ENCODE results near the gene TFRC.
"Not testable (repeated sequence)": the region's sequence is repeated elsewhere in the genome, so short reads cannot be mapped to it uniquely, and the experiment has no call there.

Gene TFRC

GRCh38 chr3:196003611-196004010, 78.3 kb downstream of the TFRC start:
- Histone ChIP-seq H3K27me3 (replicated peaks; ENCODE audit: control insufficient read depth, insufficient read depth, low read length) (peaks cover 2% of the 10 kb centered on the region), H3K4me3 (replicated peaks; ENCODE audit: low read depth, low read length) (no peak overlapping the region)
- DNase-seq (ENCODE audit: extremely low read depth, insufficient read length) = no peak

DNA sequence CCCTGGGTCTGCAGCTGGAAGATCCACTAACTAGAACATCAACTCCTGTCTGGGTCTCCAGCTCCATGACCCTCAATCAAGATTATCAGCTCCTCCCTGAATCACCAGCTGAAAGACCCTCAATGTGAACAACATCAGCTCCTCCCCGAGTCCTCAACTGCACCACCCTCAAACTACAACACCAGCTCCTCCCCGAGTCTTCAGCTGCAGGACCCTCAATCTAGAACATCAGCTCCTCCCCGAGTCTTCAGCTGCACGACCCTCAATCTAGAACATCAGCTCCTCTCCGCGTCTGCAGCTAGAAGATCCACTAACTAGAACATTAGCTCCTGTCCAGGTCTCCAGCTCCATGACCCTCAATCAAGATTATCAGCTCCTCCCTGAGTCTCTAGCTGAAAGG, 79.2 kb downstream of the TFRC start:
- H3K27me3 ChIP-seq (replicated peaks; ENCODE audit: control insufficient read depth, insufficient read depth, low read length) = not testable (repeated sequence)

More at GRCh38 chr3:196003611-196004010, 78.3 kb downstream of the TFRC start:
- H3K36me3 ChIP-seq (ENCODE audit: control insufficient read depth, insufficient read depth, low read length) = no peaks in the 10 kb centered on the region
- TF ChIP-seq, protein P1, sequence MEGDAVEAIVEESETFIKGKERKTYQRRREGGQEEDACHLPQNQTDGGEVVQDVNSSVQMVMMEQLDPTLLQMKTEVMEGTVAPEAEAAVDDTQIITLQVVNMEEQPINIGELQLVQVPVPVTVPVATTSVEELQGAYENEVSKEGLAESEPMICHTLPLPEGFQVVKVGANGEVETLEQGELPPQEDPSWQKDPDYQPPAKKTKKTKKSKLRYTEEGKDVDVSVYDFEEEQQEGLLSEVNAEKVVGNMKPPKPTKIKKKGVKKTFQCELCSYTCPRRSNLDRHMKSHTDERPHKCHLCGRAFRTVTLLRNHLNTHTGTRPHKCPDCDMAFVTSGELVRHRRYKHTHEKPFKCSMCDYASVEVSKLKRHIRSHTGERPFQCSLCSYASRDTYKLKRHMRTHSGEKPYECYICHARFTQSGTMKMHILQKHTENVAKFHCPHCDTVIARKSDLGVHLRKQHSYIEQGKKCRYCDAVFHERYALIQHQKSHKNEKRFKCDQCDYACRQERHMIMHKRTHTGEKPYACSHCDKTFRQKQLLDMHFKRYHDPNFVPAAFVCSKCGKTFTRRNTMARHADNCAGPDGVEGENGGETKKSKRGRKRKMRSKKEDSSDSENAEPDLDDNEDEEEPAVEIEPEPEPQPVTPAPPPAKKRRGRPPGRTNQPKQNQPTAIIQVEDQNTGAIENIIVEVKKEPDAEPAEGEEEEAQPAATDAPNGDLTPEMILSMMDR (IDR thresholded peaks at IDR 0.05; ENCODE audit: insufficient read depth, low read length, poor library complexity, severe bottlenecking) = no peak

DNA sequence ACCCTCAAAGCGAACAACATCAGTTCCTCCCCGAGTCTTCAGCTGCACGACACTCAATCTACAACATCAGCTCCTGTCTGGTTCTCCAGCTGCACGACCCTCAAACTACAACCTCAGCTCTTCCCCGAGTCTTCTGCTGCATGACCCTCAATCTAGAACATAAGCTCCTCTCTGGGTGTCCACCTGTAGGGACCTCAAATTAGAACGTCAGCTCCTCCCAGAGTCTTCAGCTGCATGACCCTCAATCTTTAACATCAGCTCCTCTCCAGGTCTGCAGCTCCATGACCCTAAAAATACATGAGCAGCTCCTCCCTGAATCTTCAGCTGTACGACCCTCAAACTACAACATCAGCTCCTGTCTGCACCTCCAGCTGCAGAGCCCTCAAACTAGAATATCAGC, 80.7 kb downstream of the TFRC start:
- not testable (repeated sequence) for H3K4me3 ChIP-seq (replicated peaks; ENCODE audit: low read depth, low read length); H3K27me3 ChIP-seq (replicated peaks; ENCODE audit: control insufficient read depth, insufficient read depth, low read length); DNase-seq (ENCODE audit: extremely low read depth, insufficient read length); H3K36me3 ChIP-seq (ENCODE audit: control insufficient read depth, insufficient read depth, low read length)

More for the DNA sequence above, 79.2 kb downstream of the TFRC start:
- H3K4me3 ChIP-seq (replicated peaks; ENCODE audit: low read depth, low read length); H3K36me3 ChIP-seq (ENCODE audit: control insufficient read depth, insufficient read depth, low read length); DNase-seq (ENCODE audit: extremely low read depth, insufficient read length): not testable (repeated sequence)

GRCh38 chr3:196000360-196000950, 81.4 kb downstream of the TFRC start:
- H3K27me3 ChIP-seq (replicated peaks; ENCODE audit: control insufficient read depth, insufficient read depth, low read length); DNase-seq (ENCODE audit: extremely low read depth, insufficient read length); H3K36me3 ChIP-seq (ENCODE audit: control insufficient read depth, insufficient read depth, low read length); H3K4me3 ChIP-seq (replicated peaks; ENCODE audit: low read depth, low read length): not testable (repeated sequence)

DNA sequence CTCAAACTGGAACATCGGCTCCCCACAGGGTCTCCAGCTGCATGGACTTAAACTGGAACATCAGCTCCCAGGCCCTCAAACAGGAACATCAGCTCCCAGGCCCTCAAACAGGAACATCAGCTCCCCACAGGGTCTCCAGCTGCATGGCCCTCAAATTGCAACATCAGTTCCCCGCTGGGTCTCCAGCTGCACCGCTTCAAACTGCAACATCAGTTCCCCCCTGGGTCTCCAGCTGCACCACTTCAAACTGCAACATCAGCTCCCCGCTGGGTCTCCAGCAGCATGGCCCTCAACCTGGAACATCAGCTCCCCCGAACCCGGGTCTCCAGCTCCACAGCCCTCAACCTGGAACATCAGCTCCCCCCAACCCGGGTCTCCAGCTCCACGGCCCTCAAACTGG, 82.0 kb downstream of the TFRC start:
- no peaks in the 10 kb centered on the region for H3K36me3 ChIP-seq (ENCODE audit: control insufficient read depth, insufficient read depth, low read length)
- DNase-seq (ENCODE audit: extremely low read depth, insufficient read length) = no peak
- peaks cover 2% of the 10 kb centered on the region for H3K27me3 ChIP-seq (replicated peaks; ENCODE audit: control insufficient read depth, insufficient read depth, low read length)
- H3K4me3 ChIP-seq (replicated peaks; ENCODE audit: low read depth, low read length) = no peak overlapping the region
- TF ChIP-seq, protein P1 (IDR thresholded peaks at IDR 0.05; ENCODE audit: insufficient read depth, low read length, poor library complexity, severe bottlenecking) = no peak
